NOMO-1 treated with DMSO at 0.1 percent for 48 hours (cell line): ENCODE results near the gene ABCB6.
A peak's percentile ranks its signal among the peaks of the same experiment; 100 is the strongest.
"Not testable (repeated sequence)": the region's sequence is repeated elsewhere in the genome, so short reads cannot be mapped to it uniquely, and the experiment has no call there.

Experiments
- DNase-seq: peaks from one replicate; lab custom pipeline; 2025; ENCODE audit not compliant: unreplicated experiment; lab: John Stamatoyannopoulos, UW

The ABCB6 gene

DNA sequence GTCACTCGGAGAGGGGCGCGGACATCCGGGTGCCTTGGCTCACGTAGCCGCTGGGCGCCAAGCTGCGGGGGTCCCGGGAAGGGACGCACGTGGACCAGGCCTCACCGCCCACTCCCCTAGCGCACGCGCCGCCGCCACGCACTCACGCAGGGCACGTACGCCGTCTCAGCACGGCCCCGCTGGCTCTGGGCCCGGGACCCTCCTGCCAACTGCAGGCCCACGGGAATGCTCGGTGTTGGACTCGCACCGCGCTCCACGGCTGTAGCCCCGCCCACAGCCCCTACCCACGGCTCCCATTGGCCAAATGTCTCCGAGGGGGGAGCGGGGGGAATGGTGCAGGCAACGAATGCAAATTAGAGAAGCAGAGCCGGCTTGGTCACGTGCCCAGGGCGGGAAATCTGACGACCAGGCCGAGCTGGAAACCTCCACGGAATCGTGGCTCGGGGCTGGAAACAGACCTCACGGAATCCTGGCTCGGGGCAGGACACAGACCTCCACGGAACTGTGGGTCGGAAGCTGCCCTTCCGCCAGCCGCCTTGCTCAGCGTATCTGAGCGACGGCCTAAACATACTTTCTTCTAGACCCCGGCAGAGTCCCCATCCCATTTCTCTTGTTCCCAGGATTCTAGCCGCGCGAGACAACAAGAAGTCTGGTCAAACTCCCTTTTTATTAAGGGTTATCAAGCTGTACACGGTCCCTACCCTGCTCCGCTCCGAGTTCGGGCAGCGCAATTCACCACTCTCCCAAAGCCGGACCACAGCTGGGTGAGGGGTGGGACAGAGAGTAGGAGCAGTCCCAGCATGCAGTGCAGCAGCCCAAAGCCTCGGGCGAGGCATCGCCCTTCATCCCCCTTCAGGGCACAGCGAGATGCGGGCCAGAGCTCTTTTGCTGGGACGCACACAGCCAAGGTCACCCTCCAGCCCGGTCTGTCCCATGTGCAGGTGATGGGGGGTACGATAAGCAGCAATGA lies at the start of gene ABCB6:
Gene ABCB6, minus strand, starts transcription at position 227 of the 970 bp plus-strand sequence. CDS start 285 bp downstream, outside the sequence.
- DNase-seq: no peak

DNA sequence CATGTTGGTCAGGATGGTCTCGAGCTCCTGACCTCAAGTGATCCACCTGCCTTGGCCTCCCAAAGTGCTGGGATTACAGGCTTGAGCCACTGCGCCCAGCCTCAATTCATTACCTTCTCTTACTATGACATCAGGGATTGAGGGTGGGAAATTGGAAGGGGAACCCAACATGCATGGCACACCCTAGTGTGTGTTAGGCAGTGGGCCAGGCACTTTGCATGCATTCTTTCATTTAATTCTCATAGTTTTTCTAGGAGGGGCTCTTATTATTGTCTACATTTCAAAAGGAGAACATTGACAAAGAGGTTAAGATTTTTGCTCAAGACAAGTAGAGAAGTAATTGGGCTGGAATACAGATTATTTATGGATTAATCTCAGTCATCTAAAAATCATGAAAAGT lies 49.5 kb upstream of the ABCB6 start:
- DNase-seq: no peak

DNA sequence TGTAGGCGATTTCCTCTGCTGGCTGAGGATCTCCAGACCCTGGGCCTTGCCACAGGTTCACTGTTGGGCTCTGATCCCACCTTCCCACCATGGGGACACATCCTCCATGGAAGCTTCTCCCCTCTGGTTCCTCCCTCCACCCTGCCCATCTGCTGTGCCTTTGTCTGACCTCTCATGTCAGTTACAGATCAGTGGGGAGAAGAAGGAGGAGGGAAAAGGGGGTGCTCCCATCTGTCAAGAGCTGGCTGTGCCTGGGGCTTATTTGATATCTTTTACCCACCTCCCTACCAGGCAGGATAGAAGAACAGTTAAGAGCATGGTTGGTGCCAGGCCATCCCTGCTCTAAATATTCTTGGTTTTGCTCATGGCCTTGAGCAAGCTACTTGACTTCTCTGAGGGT lies 48.1 kb upstream of the ABCB6 start:
- DNase-seq: no peak

DNA sequence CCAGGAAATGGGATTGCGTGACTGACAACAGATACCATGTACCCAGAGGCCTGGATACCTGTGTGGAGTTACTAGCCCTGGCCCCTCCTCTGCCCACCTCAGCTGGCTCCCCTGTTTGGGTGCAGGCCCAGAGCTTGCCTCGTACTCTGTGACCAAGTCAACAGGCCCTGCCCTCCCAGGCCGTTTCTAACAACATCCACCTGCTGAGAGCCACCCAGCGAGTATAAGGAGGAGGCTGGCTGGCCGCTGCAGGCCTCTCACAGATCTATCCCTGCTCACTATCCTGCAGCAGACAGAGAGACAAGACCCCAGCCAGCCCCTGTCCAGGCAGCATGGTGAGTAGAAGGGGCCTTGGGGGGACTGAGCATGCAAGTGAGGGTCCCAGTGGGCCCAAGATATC lies 47.5 kb upstream of the ABCB6 start:
- DNase-seq: no peak

DNA sequence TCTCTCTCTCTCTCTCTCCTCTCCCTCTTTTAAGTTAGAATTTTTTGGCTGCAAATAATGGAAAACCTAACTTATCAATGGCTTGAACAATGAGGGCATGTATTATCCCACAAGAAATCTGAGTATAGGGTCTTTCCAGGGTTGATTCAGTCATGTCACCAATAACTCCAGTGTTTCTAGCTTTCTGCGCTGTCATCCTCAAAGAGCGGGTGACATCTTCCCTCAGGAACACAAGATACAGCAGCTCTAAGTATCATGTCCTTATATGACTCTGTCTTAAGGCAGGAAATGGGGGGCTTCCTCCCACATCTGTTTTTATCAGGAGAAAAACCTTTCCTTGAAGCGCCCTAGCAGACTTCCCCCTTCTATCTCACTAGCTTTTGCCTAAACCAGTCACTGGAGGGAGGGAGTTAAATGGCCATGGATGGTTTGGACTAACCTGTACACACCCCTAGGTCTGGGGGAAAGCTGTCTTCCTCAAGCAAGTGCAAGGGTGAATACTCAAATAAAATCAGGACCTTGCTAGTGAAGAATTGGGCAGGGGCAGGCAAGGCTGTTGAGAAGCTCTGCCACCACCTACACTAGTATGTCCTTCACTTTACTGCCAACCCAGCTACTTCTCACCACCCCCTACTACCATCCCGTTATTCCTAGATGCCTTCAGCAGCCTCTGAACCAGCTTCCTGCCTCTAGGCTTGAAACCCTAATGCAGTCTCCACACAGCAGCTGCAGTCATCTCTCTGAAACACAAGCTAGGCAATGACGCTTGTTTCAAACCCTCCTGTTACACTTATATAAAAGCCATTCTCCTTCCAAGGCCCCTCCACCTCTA lies 42.5 kb upstream of the ABCB6 start:
- no peak for DNase-seq

DNA sequence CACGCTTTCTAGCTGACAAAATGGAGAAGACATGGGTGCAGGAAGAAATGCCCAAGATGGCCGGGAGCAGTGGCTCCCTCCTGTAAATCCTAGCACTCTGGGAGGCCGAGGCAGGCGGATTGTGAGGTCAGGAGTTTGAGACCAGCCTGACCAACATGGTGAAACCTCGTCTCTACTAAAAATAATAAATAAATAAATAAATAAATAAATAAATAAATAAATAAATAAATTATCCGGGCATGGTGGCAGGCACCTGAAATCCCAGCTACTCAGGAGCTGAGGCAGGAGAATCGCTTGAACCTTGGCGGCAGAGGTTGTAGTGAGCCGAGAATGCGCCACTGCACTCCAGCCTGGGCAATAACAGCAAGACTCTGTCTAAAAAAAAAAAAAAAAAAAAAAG lies 40.2 kb upstream of the ABCB6 start:
- DNase-seq: not testable (repeated sequence)

DNA sequence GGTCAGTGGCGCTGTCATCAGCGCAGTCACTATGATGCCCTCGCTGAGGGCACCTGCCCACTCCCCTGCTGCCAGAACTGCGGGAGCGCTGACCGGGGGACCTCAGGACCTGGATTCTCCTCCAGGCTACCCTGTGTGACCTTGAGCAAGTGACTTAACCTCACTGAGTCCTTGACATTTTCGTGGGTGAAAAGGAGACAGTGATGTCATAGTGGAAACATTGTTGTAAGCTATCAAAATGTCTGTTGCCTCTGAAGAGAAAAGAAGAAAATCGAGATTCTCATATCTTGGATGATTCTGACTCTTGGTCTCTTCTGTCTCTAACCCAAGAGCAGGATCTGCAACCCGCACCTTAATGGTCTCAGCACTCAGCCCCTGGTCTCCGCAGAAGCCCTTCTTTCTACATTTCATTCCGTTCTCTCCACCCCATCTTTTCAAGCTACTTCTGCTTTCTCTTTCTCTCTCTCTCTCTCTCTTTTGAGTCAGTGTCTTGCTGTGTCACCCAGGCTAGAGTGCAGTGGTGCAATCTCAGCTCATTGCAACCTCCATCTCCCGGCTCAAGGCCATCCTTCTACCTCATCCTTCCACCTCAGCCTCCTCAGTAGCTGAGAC lies 35.9 kb upstream of the ABCB6 start:
- DNase-seq: peak; percentile 88

DNA sequence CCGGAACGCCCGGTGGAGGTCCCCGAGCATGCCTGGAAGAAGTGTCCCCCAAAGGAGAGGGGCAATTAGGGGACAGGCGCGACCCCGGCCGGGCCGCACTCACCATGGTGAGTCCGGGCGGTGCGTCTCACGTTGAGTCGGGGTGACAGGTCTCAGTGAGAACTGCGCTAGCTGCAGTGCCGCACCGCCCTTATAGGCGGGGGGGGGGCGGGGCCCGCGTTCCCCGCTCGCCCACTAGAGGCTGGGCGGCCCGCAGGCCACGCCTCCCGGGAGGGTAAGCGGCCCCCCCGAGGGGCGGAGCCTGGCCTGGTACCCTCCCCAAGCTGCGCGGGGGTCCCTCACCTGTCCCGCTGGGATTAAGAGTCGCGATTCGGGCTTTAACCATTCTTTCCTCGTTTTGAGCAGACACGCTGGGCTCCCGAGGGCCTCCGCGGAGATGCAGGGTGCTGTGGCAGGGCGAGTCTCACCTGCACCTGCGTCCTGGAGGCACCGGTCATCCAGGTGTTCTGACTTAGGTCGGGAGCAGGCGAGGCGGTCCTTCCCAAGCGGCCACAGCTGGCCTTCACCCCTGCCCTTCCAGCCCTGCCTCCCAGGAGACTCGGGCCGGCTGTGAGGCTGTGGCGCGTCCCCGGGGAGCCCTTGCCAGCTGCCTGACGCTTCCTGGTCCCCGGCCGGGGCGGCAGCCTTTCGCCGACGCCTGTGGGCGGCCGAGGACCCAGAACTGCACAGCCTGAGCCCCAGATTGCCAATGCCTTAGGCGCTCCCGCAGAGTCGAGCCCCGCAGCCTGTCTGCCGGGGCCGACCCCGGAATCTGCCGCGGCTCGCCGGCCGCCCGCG lies 35.2 kb upstream of the ABCB6 start, which contains the start of gene TUBA4A:
Gene TUBA4A, minus strand, starts transcription at position 166 of the 837 bp plus-strand sequence. Its CDS starts 60 bp downstream, at position 106.
- DNase-seq: peak; percentile 66

DNA sequence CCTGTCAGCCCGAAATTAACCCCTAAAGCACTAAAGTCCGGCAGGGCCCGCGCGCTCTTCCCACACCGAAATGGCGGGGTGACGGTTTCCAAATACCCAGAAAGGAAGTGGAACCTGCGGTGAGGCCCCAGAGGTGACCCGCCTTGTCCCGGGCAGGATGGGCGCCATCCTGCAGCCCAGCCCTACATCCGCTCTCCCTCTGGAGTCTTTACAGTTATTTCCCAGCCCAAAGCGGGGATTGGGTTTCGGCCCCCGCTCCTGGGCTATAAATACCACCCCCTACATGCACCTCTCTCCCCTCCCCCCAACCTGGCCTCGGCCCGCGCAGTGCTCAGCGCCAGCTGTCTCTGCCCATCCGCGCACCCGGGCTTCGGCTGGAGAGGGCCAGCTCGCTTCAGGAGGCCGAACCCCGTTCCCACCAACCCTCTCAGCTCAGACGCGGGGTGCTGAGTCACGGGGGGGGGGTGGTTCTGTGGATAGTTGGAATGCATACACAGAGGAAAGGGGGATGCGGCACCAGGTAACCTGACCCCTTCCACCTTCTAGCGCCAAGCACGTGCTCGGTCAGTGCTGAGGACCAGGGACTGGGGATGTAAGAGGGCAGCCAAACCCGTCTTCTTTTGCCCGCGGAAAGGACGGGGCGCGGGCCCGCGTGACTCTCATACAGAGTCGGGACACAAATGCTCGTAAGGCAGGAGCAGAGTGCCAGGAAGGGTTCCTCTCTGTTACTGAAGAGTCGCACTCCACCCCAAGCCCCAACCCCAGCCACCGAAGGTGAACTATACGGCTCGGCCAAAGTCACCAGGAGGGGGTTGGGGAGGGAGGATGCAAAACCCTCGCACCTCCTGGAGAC lies 34.4 kb upstream of the ABCB6 start, which contains the start of gene TUBA4B:
Gene TUBA4B, plus strand, starts transcription at position 344 of the 853 bp plus-strand sequence. Its CDS starts 165 bp downstream, at position 509.
- DNase-seq: peak; percentile 55

DNA sequence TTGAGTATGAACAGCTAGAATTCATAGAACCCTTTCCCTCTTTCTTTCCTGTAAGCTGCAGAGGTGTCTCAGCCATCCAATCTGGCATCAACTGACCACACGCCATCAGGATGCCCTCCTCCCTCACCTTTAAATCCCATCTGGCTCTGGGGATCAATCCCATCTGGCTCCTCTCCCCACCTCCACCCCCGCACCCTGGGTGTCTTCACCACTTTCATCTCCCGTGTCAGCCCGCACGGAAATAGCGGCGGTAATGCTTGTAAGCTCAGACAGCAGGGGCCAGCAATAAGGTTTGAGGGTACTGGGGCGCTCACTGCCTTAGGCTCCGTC lies 33.8 kb upstream of the ABCB6 start:
- DNase-seq: no peak

DNA sequence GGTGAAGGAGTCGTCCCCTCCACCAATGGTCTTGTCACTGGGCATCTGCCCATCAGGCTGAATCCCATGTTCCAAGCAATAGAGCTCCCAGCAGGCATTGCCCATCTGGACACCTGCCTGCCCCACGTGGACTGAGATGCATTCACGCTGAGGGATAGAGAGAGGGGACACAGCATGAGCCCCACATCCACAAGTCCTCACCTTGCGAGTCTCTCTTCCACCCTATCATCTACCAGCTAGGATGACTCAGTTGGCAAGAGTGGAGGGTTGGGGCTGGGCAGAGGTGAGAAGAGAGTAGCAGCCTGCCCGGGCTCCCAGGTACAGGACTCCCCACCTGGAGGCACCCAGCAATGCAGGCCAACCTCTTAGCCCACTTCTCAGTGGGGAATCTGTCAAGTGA lies 33.3 kb upstream of the ABCB6 start:
- no peak for DNase-seq

DNA sequence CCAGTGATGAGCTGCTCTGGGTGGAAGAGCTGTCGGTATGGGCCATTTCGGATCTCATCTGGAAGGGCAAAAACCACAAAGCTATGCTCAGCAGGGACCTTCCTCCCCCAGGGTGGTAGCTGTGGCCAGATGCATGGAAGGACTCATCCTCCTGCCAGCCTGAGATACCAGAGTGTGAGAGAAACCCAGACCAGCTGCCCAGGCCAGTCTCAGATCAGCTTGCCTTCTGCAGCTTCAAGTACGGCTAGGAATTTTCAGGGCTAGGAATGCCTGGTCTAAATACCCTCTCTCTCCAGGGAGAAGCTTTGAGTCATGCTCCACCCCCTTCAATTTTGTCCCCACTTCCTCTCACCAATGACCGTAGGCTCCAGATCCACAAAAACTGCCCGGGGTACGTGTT lies 32.9 kb upstream of the ABCB6 start:
- DNase-seq: no peak

DNA sequence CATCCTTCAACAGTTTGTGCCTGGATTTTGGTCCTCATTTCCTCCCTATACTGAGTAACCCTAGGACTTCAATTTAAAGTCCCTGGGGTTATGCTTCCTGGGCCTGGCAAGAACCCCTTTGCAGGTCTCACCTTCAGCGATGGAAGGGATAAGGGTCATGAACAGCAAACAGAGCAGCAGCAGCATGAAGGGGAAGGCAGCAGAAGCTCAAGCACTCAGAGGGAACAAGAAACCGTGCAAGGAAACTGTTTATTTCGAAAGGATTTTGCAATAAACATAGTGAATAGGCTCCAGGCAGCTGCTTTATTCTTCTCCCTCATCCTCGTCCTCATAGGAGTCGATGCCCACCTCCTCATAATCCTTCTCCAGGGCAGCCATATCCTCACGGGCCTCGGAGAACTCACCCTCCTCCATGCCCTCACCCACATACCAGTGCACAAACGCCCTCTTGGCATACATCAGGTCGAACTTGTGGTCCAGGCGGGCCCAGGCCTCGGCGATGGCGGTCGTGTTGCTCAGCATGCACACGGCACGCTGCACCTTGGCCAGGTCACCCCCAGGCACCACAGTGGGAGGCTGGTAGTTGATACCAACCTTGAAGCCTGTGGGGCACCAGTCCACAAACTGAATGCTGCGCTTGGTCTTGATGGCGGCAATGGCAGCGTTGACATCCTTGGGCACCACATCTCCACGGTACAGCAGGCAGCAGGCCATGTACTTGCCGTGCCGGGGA lies 31.5 kb upstream of the ABCB6 start:
- DNase-seq: peak; percentile 70

DNA sequence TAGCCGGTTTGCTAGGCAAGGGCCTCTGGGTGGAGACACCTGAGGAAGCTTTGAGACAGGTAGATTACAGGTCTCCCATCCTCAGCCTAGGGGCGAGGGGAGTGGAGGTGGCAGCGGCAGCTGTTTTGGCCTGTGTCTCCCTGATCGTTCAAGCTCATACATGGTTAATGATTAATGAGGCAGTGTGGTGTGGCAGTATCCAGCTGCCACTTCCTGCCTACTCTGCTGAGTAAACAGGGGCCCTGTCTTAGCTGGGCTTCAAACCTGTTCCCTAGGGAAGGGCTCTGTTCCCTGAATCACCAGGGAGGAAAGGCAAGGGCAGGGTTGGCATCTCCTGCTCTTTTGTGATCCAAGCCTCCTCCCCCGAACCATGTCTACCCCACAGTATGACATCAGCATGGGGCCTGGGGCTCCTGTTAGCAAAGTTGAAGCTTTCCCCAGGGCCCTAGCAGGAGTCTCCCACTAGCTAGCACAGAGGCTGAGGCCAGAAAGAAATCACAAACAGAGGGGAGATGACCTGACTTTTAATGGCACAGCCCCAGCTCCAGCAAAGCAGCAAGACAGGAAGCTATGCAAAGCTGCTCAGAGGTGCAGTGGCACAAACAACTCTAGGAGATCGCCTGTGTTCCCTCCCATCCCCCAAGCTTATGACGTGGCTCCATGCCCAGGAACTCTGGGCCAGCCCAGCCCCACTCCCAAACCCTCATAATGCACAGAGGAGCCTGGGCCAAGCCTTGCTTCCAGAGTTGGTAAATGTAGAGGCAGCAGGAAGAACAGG lies 30.6 kb upstream of the ABCB6 start:
- peak; percentile 57 for DNase-seq

DNA sequence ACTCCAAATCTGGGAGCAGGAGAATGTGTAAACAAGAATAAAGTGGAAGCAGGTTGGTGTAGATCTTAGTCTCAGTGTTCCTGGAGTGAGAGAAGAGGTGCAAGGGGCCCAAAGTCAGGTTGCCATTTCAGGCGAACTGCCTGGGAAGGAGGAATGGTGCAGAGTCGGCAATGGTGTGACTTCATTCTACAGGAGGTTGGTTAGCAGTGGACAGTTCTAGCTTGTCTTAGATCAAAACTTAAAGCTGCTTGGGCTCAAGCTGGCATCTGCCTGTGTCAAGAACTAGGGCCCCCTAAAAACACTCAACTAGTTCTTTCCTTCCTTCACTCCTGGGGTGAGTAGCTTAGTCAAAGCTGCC lies 30.1 kb upstream of the ABCB6 start:
- DNase-seq: no peak

DNA sequence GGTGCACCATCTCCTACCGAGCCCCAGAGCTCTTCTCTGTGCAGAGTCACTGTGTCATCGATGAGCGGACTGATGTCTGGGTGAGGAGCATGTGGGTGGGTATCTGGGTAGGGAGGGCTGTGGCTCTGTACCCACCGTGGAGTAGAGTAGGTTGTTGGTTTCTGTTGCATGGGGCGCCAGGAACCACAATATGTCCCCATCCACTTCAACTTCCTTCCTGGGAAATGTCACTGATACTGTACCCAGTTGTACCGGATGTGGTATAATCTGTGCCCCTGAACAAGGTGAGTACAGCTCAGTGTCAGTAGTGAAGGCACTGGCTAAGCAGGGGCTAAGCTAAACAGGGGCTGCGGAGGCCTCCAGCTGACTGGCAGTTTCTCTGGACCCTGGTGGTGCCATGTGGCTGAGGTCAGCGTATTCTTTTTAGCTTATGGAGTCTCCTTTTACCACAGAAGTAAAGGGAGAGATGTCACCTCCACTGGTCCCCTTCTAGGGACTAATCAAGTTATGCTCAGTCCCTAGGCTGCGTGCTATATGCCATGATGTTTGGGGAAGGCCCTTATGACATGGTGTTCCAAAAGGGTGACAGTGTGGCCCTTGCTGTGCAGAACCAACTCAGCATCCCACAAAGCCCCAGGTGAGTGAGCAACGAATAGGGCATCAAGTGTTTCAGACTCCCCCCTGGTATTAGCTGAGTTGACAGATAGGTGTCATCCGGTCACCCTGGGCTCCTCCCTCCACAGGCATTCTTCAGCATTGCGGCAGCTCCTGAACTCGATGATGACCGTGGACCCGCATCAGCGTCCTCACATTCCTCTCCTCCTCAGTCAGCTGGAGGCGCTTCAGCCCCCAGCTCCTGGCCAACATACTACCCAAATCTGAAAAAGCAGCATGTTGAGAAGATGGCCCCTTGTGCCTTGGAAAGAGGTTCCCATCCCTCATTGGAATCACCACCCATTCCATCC lies 29.2 kb upstream of the ABCB6 start:
- no peak for DNase-seq

DNA sequence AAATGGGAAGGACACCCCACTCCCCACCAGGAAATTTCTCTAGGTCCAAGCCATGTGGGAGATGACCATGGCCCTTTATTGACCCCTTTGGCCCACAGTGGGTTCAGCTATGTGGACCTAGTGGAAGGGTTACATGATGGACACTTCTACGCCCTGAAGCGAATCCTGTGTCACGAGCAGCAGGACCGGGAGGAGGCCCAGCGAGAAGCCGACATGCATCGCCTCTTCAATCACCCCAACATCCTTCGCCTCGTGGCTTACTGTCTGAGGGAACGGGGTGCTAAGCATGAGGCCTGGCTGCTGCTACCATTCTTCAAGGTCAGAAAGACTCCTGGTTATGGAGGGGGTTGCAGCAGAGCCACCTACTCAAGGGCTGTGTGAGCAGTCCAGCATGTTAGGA lies 27.8 kb upstream of the ABCB6 start:
- no peak for DNase-seq
